ENCODE measurements around the gene WWOX. TPM values are rescaled to one million over a fixed set of nuclear protein-coding genes. Genes with fewer than 3 reads are reported as not detected.
A peak's percentile ranks its signal among the peaks of the same experiment; 100 is the strongest.

Gene WWOX
- total and polyA plus RNA-seq, 2 of the 4 experiments (the other 2 are of a cell fraction) = 2.7 to 5.4 TPM

DNA sequence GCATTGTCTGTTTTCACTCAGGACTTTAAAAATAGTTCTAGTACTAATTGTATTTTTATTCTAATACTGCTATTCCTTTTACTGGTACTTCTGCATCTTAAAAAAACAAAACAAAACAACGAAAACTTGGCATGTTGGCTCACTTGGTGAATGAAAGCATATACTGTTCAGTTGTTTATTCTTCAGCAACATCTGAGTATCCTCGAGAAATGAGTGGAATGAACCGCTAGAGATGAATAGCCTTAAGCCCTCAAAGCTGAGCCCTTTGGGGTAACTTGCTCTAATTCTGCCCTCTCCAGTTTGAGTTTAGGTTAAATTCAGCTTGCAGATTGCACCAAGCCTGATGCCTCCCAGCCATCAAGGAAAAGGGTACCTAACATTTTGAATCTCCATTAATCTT, 126.5 kb downstream of the WWOX start:
- DNase-seq (no peak), ATAC-seq (ENCODE audit: low read depth) (peak; percentile 71)
- no peak overlapping the region for H2AK9ac ChIP-seq (replicated peaks; ENCODE audit: low read depth, low read length, poor library complexity)
- no peaks in the 10 kb centered on the region for H3K9me3 ChIP-seq (ENCODE audit: control insufficient read depth, insufficient read depth, low read length)
- H4K8ac ChIP-seq (ENCODE audit: low read depth in 2 of 2, low read length in 2 of 2) = no peak overlapping the region
- H3K56ac ChIP-seq (ENCODE audit: extremely low read depth, insufficient read depth, low read length) = no peak overlapping the region
- no peak overlapping the region for H2BK20ac ChIP-seq (ENCODE audit: low read depth, low read length)
- CTCF ChIA-PET = no interaction called here
- H3K9me1 ChIP-seq (ENCODE audit: insufficient read depth, low read length) = no peaks in the 10 kb centered on the region
- H3K4me1 ChIP-seq (ENCODE audit: control insufficient read depth, insufficient read depth, low read length) = no peaks in the 10 kb centered on the region; the same call in 1 of the 2 replicates
- no peak overlapping the region for H3K27ac ChIP-seq (ENCODE audit: insufficient read depth, low read length)
- no peak overlapping the region for H2BK15ac ChIP-seq (ENCODE audit: low read depth, low read length)
- no peaks in the 10 kb centered on the region for H3K79me1 ChIP-seq (ENCODE audit: low read depth in 1 of 2, low read length in 2 of 2)
- H2BK120ac ChIP-seq (ENCODE audit: low read depth, low read length) = no peak overlapping the region
- no peak overlapping the region for H2AFZ ChIP-seq (replicated peaks; ENCODE audit: low read length, poor library complexity)
- H3K23ac ChIP-seq (ENCODE audit: low read depth, low read length) = no peak overlapping the region
- H3K27me3 ChIP-seq (ENCODE audit: control insufficient read depth, insufficient read depth, low read length) = no peaks in the 10 kb centered on the region
- no peak overlapping the region for H3K14ac ChIP-seq (replicated peaks; ENCODE audit: low read depth, low read length)
- dilution Hi-C loops (cut with HindIII; ENCODE audit: low sequenced_read_pairs, unreplicated experiment) = no loop called here
- TF ChIP-seq MAZ (IDR thresholded peaks at IDR 0.05; ENCODE audit: borderline replicate concordance, low read depth, low read length) (no peak), CHD1 (IDR thresholded peaks at IDR 0.05; ENCODE audit: low read depth, low read length) (no peak), NFE2L2 (IDR thresholded peaks at IDR 0.05; ENCODE audit: low read depth, low read length) (no peak), CEBPB (IDR thresholded peaks at IDR 0.05; ENCODE audit: low read depth, low read length) (no peak), CTCF (conservative IDR thresholded peaks at IDR 0.05; ENCODE audit: low read depth, low read length) (no peak), RAD21 (IDR thresholded peaks at IDR 0.05; ENCODE audit: low read length) (no peak), POLR2A (IDR thresholded peaks at IDR 0.05; ENCODE audit: low read depth, low read length) (no peak), MAFK (IDR thresholded peaks at IDR 0.05; ENCODE audit: low read depth, low read length) (no peak), BHLHE40 (IDR thresholded peaks at IDR 0.05; ENCODE audit: low read depth, low read length) (no peak), MXI1 (IDR thresholded peaks at IDR 0.05; ENCODE audit: borderline replicate concordance, low read depth, low read length) (no peak)
- TF ChIP-seq, protein P1, sequence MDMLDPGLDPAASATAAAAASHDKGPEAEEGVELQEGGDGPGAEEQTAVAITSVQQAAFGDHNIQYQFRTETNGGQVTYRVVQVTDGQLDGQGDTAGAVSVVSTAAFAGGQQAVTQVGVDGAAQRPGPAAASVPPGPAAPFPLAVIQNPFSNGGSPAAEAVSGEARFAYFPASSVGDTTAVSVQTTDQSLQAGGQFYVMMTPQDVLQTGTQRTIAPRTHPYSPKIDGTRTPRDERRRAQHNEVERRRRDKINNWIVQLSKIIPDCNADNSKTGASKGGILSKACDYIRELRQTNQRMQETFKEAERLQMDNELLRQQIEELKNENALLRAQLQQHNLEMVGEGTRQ (IDR thresholded peaks at IDR 0.05; ENCODE audit: low read depth, low read length) = no peak
- TF ChIP-seq, protein P2, sequence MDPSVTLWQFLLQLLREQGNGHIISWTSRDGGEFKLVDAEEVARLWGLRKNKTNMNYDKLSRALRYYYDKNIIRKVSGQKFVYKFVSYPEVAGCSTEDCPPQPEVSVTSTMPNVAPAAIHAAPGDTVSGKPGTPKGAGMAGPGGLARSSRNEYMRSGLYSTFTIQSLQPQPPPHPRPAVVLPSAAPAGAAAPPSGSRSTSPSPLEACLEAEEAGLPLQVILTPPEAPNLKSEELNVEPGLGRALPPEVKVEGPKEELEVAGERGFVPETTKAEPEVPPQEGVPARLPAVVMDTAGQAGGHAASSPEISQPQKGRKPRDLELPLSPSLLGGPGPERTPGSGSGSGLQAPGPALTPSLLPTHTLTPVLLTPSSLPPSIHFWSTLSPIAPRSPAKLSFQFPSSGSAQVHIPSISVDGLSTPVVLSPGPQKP (IDR thresholded peaks at IDR 0.05; ENCODE audit: borderline replicate concordance, low read depth, low read length) = no peak
- H4K5ac ChIP-seq (ENCODE audit: low read depth, low read length) = no peak overlapping the region
- H3K36me3 ChIP-seq (ENCODE audit: control insufficient read depth, insufficient read depth, low read length) = no peaks in the 10 kb centered on the region
- H2BK5ac ChIP-seq (ENCODE audit: low read depth, low read length, poor library complexity, severe bottlenecking) = no peak overlapping the region
- POLR2A ChIA-PET (ENCODE audit: unreplicated experiment) = no interaction called here
- H4K20me1 ChIP-seq (ENCODE audit: insufficient read depth, low read length) = no peaks in the 10 kb centered on the region
- no TSS peak for BruUV-seq (replicated peaks)
- H3K4me3 ChIP-seq (ENCODE audit: insufficient read depth, low read depth, low read length) = no peak overlapping the region
- intact Hi-C loops (cut with micrococcal nuclease) = no loop called here
- no peak overlapping the region for H3K18ac ChIP-seq (ENCODE audit: low read depth, low read length)
- 0% methylated on average over 1 of the region's 3 CpGs; no CpG with 5 or more reads in 1 of the 2 experiments for WGBS, 2 experiments (ENCODE audit: extremely low coverage in 2 of 2, insufficient read length in 1 of 2)
- no peak overlapping the region for H4K91ac ChIP-seq (ENCODE audit: insufficient read depth, low read depth, low read length)
- in situ Hi-C loops (cut with MboI; ENCODE audit: low sequenced_read_pairs) = no loop called here
- H3K4ac ChIP-seq (ENCODE audit: low read depth, low read length) = no peak overlapping the region
- H3K9ac ChIP-seq (ENCODE audit: low read depth, low read length) = no peak overlapping the region
- H3K4me2 ChIP-seq (ENCODE audit: low read depth, low read length) = no peak overlapping the region
- no peak overlapping the region for H2AK5ac ChIP-seq (ENCODE audit: low read depth, low read length)
